Heart left ventricle (tissue), 13 donors: ENCODE results near the gene SIGLEC9.

ENCODE experiments used
- CTCF ChIP-seq, 12 donors: fragments of 200-600 bp; sonication (generic) in 4 of 12; IDR thresholded peaks; one replicate each; pipeline versions ENCODE4 v1.5.0 to v1.8.0; 2018 to 2022; ENCODE audit warnings: antibody characterized with exemption in 12 of 12, mild to moderate bottlenecking in 5 of 12
- POLR2A ChIP-seq, 2 donors: fragments of 450-650 bp; IDR thresholded peaks; one replicate each; pipeline ENCODE4 v1.6.1; 2017; ENCODE audit warnings: antibody characterized with exemption in 2 of 2, mild to moderate bottlenecking in 2 of 2, moderate library complexity in 2 of 2
- donor health status: ischemic (EF 13 %, LVEDD 7.1; RV severe dilation, severe dysfunction).
- donor health status: DM: no; HTN: yes; CAD: no.
- donor health status: DM: no; HTN: no; CAD: no.
- donor health status: ischemic (EF 25% LVEDD 6.9; RV normal size, moderate dysfunction).
- donor health status: ischemic (EF 25% LVEDD 5.7; RV mildly dilated, moderate dysfunction).
- donor health status: ischemic (EF 35%, LVEDD 5.7; RV mildly dilated, moderate dysfunction).
- donor health status: nonischemic (EF 11% LVEDD 7.7; RV severe dilation, severe dysfunction).
- donor health status: DM: yes; HTN: yes; CAD: no.
- donor health status: PGD.
- donor health status: ischemic (EF 29% LVEDD 5.4; RV normal size, mild dysfunction).
- donor health status: nonischemic (EF 23%, LVEDD 6.1; RV moderate dilation, normal function).

- TF ChIP-seq POLR2A (IDR thresholded peaks at IDR 0.05) (no peak), CTCF (IDR thresholded peaks at IDR 0.05) (no peak)
Measured at GRCh38 chr19:51086153-51086850, 38.4 kb upstream of the SIGLEC9 start.
